Endothelial cell (in vitro differentiated cells): ENCODE data around the gene ARHGAP15. TPM values are rescaled to one million over a fixed set of nuclear protein-coding genes. Genes with fewer than 3 reads are reported as not detected.

ENCODE experiments used
- DNase-seq: peaks from one replicate; pipeline ENCODE4 v3.0.0; 2021; ENCODE audit warnings: low spot score
- H3K27ac Mint-ChIP-seq: one replicate; pipeline ENCODE4 v1.8.0; 2021; ENCODE audit warnings: mixed read lengths, inconsistent platforms; ENCODE audit not compliant: unreplicated experiment
- H3K27me3 Mint-ChIP-seq: one replicate; pipeline ENCODE4 v1.8.0; 2021; ENCODE audit warnings: mild to moderate bottlenecking, moderate library complexity, mixed read lengths, inconsistent platforms; ENCODE audit not compliant: unreplicated experiment
- H3K36me3 Mint-ChIP-seq: one replicate; pipeline ENCODE4 v1.8.0; 2021; ENCODE audit warnings: mild to moderate bottlenecking, low read depth, mixed read lengths, inconsistent platforms; ENCODE audit not compliant: unreplicated experiment
- H3K4me1 Mint-ChIP-seq: one replicate; pipeline ENCODE4 v1.8.0; 2021; ENCODE audit warnings: mild to moderate bottlenecking, mixed read lengths, inconsistent platforms; ENCODE audit not compliant: unreplicated experiment
- H3K4me3 Mint-ChIP-seq: one replicate; pipeline ENCODE4 v1.8.0; 2021; ENCODE audit warnings: mild to moderate bottlenecking, mixed read lengths, inconsistent platforms; ENCODE audit not compliant: unreplicated experiment
- H3K9me3 Mint-ChIP-seq: one replicate; pipeline ENCODE4 v1.8.0; 2021; ENCODE audit warnings: mixed read lengths, inconsistent platforms; ENCODE audit not compliant: unreplicated experiment
- CTCF ChIP-seq: fragments of 200-600 bp; sonication (generic); IDR thresholded peaks from one replicate; pipeline ENCODE4 v1.5.0; 2021; ENCODE audit warnings: antibody characterized with exemption; ENCODE audit not compliant: unreplicated experiment
- total RNA-seq: library from RNA; stranded (reverse); fragmentation: NEBNext Ultra II Directional; extraction: Animal tissue kit (Norgen Biotek cat#: 25700); gene quantifications from one replicate; pipeline ENCODE4 v1.2.1, GENCODE V29; 2021; ENCODE audit not compliant: unreplicated experiment

Gene ARHGAP15
- total RNA-seq, 1 donor from 2014 or later = not detected

DNA sequence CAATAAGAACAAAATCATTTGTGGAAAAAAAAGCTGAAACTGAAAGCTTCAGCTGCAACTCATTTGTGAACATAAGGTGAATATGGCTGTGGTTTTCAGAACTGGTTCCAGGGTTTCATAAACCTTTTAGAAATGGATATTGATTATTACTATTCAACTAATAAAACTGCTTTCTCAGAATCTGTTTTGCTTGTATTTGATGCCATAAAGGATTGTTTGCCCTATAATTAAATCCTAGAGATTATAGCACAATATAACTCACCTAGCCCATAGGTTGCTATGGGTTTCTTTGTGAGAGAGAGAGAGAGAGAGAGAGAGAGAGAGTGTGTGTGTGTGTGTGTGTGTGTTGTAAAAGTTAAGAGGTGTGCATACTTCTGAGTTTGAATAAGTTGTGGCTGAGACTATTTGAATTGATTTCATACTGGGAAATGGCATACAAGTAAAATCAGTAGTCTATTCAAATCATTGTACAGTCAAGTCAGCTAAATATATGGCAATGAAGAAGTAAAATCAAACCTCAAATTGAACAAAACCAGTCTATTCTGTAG, 339.2 kb downstream of the ARHGAP15 start:
- no peak for DNase-seq
- Mint-ChIP-seq H3K4me3 (no peak overlapping the region), H3K27ac (no peak overlapping the region), H3K9me3 (no peaks in the 10 kb centered on the region), H3K36me3 (no peaks in the 10 kb centered on the region), H3K4me1 (no peaks in the 10 kb centered on the region), H3K27me3 (no peaks in the 10 kb centered on the region)
- no peak for TF ChIP-seq CTCF

DNA sequence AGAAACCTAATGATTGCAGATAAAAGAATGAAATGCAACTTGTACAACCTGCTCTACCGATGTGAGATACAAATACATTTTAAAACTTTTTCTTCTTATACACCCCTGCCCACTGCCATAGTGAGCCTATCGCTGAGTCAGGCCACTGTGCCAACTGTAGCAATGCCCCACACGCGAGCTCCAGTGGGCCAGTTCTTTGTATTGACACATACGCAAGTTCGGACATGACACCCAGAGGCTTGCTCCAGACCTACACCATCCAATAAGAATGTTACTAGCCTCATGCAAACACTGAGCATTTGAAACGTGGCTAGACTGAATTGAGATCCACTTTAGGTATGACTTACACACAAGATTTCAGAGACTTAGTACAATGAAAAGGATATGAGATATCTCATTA, 340.1 kb downstream of the ARHGAP15 start:
- no peaks in the 10 kb centered on the region for H3K27me3 Mint-ChIP-seq
- no peaks in the 10 kb centered on the region for H3K36me3 Mint-ChIP-seq
- DNase-seq = no peak
- H3K4me1 Mint-ChIP-seq = no peaks in the 10 kb centered on the region
- no peak overlapping the region for H3K4me3 Mint-ChIP-seq
- no peak for TF ChIP-seq CTCF
- no peaks in the 10 kb centered on the region for H3K9me3 Mint-ChIP-seq
- H3K27ac Mint-ChIP-seq = no peak overlapping the region

- no peak overlapping the region for H3K27ac Mint-ChIP-seq
- H3K9me3 Mint-ChIP-seq = no peaks in the 10 kb centered on the region
- H3K36me3 Mint-ChIP-seq = no peaks in the 10 kb centered on the region
- no peak for TF ChIP-seq CTCF
- H3K4me3 Mint-ChIP-seq = no peak overlapping the region
- H3K27me3 Mint-ChIP-seq = no peaks in the 10 kb centered on the region
- peaks cover 5% of the 10 kb centered on the region for H3K4me1 Mint-ChIP-seq
- DNase-seq = no peak
Observed at GRCh38 chr2:143471550-143471949, 342.3 kb downstream of the ARHGAP15 start.

- H3K4me3 Mint-ChIP-seq = no peak overlapping the region
- no peaks in the 10 kb centered on the region for H3K9me3 Mint-ChIP-seq
- DNase-seq = no peak
- H3K36me3 Mint-ChIP-seq = no peaks in the 10 kb centered on the region
- no peak for TF ChIP-seq CTCF
- H3K27me3 Mint-ChIP-seq = no peaks in the 10 kb centered on the region
- H3K4me1 Mint-ChIP-seq = peaks cover 14% of the 10 kb centered on the region
- no peak overlapping the region for H3K27ac Mint-ChIP-seq
Observed at GRCh38 chr2:143473216-143473615, 344.0 kb downstream of the ARHGAP15 start.

GRCh38 chr2:143473820-143474219, 344.6 kb downstream of the ARHGAP15 start:
- Mint-ChIP-seq H3K4me3 (no peak overlapping the region), H3K27me3 (no peaks in the 10 kb centered on the region), H3K9me3 (no peaks in the 10 kb centered on the region), H3K36me3 (no peaks in the 10 kb centered on the region), H3K4me1 (peaks cover 14% of the 10 kb centered on the region), H3K27ac (no peak overlapping the region)
- no peak for TF ChIP-seq CTCF
- DNase-seq = no peak
